HK-2 (cell line): ENCODE results near the gene PIGA.

Experiments used
- DNase-seq: peaks from one replicate; pipeline ENCODE4 v3.0.0-alpha.2; 2018; ENCODE audit not compliant: unreplicated experiment

The PIGA gene, protein sequence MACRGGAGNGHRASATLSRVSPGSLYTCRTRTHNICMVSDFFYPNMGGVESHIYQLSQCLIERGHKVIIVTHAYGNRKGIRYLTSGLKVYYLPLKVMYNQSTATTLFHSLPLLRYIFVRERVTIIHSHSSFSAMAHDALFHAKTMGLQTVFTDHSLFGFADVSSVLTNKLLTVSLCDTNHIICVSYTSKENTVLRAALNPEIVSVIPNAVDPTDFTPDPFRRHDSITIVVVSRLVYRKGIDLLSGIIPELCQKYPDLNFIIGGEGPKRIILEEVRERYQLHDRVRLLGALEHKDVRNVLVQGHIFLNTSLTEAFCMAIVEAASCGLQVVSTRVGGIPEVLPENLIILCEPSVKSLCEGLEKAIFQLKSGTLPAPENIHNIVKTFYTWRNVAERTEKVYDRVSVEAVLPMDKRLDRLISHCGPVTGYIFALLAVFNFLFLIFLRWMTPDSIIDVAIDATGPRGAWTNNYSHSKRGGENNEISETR

DNA sequence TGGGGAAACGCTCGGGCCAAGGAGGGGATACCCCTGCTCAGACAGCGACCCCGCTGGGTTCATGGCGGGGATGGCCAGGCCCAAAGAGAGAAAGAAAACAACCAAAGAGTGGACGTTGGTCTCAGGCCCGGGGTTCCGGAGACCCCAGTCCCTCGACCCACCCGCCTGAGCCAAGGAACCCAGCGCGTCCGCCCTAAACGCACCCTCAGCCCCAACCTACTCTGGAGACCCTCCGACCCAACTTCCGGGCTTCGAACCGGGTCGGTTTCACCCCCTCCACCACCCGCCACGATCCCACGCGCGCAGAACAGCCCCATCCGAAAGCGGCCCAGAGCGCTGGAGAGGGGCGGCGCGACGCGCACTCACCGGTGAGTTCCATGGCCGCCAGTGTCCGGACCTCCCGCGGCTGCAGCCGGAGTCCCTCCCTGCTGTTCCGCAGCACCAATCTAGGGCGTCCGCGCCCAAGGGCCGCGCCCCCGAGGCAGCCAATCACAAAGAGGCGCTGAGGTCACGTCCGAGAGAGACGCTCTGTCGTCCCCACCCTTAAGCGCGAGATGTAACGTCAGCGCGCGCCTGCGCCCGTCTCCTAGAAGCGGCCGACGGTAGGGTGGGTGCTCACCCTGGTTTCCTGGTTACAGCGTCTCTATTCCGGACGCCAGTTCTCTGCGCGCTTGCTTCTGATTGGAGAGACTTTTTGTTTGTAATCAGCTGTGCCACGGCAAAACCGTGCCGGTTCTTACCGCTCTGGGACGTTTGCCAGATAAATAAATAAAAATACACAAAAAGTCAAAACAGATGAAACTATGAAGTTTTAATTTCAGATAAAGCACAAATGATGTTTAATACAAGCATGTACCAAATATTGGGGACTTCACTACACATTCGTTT, at the start of gene PIGA:
TSS of gene PIGA (minus strand) at position 389 of the 888 bp plus-strand sequence. CDS start 3,593 bp downstream, outside the sequence.
- DNase-seq: peak; percentile 95

- no peak for DNase-seq
Observed at GRCh38 chrX:15384304-15384703, 49.0 kb upstream of the PIGA start, which contains the start of gene VEGFD. Gene VEGFD (minus strand): TSS chrX:15384413. CDS start chrX:15383946, 467 bp downstream.

DNA sequence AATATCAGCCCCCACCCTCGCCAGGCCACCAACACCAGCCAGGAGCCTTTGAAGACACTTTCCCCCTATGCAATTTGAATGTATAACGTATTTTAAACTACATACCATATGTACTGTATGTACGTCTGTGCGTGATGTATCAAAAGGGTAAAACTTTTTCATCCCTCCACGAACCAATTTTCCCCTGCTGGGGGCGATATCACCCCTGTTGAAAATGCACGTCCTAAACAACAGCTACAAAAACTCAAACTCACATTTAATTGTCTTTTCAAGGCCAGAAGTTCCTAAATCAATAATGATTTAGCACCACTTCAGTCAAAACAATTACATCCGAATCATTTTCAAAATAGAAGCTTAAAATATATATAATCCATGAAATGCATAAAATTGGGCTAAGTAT, 47.5 kb upstream of the PIGA start:
- no peak for DNase-seq

- DNase-seq: no peak
Observed at GRCh38 chrX:15376956-15377355, 41.6 kb upstream of the PIGA start.

- DNase-seq: no peak
Observed at GRCh38 chrX:15373976-15374375, 38.7 kb upstream of the PIGA start.

GRCh38 chrX:15366506-15367352, 31.4 kb upstream of the PIGA start:
- no peak for DNase-seq

GRCh38 chrX:15359701-15360100, 24.4 kb upstream of the PIGA start:
- no peak for DNase-seq

GRCh38 chrX:15358533-15358932, 23.2 kb upstream of the PIGA start:
- no peak for DNase-seq

- no peak for DNase-seq
Observed at GRCh38 chrX:15356444-15356843, 21.1 kb upstream of the PIGA start.

DNA sequence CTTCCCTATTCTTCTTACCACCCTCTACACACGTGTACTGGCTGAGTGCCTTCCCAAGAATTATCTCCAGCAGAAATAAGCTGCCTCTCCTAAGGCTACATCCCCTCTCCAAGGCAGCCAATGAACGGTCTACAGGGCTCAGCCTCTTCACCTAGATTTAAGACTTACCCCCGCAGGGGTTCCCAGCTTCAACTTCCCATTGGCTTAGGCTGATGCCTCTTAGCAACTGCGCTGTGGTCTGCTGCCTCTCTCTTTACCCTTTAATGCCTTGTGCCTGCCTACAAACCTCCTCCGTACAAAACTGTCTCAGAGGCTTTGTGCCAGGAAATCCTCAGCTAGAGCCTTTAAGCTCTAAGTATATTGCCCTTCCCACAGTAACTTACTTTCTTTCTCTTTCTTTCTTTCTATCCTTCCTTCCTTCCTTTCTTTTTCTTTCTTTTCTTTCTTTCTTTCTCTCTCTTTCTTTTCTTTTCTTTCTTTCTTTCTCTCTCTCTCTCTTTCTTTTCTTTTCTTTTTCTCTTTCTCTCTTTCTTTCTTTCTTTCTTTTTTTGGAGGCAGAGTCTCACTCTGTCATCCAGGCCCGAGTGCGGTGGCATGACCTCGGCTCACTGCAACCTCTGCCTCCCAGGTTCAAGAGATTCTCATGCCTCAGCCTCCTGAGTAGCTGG, 15.1 kb upstream of the PIGA start:
- DNase-seq: no peak

GRCh38 chrX:15349046-15349445, 13.7 kb upstream of the PIGA start:
- DNase-seq: peak; percentile 12

DNA sequence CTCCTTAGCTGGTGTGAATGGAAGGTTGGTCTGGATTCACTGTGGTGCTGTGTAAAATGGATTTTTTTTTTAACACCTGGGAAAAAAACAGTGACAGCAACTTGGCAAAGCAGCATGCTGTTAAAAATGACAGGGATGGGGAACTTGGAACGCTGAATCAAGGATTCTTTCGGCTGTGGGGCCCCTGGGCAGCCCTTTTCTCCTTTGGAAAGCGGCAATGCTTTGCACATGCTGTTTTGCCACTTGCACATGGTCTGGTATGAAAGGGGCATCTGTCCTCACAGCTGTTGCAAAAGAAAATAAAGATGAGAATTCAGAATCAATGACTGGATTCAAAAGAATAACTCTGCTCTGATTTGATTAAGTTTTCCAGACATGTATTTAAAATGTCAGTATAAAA, 10.7 kb upstream of the PIGA start:
- DNase-seq: no peak

DNA sequence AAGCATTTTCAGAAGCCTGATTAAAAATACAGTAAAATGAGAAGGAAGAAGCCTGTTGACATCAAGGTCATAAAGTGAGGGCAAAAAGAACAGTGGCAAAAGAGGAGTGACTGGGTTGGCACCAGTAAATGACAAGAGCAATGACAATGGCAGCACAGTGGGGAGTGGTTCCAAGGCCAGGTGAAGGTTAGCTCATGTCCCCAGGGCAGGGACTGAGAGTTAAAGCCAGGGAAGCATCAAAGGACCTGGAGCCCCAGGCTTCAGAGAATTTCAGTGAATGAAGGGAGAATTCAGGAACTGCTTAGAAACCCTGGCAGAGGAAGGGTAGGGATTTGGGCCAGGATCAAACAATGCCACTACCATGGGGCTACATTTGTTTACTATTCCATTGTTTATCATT, 8.8 kb upstream of the PIGA start:
- no peak for DNase-seq

DNA sequence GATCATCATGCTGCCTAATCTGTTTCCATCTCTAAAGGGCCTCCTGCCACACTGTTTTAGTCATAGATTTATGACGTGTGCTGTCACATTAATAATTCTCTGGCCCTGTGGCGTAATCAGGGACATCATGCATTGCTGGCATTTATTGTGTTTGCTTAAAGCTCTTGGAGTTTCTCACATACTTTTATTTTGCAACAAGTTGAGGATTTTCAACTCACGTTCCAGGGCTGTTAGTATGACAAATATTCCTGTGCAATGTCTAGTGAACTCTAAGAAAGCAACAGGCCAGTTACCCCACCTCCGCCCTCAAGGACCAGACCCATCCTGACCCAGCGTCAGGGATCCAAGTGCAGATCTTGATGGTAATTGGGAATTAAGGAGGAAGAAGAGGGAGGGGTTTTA, 7.8 kb upstream of the PIGA start:
- DNase-seq: no peak

GRCh38 chrX:15340867-15341266, 5.5 kb upstream of the PIGA start:
- no peak for DNase-seq

DNA sequence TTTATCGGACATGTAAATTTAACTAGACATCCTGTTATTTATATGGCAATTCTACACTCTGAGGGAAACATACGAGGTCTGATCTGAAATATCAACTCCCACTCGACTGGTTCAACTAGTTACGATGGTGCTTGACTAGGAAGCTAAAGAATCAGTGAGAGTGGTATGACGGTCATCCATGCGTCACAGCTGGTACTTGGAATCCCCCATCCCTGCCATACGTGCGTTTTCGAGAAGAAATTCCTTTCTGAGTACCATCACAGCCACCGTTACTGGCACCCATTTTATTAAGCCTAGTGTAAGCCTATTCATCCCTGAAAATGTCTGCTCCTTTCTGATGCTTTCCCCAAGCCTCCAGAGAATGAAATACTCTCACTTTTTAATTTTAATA, 695 bp upstream of the PIGA start:
- DNase-seq: peak; percentile 40

DNA sequence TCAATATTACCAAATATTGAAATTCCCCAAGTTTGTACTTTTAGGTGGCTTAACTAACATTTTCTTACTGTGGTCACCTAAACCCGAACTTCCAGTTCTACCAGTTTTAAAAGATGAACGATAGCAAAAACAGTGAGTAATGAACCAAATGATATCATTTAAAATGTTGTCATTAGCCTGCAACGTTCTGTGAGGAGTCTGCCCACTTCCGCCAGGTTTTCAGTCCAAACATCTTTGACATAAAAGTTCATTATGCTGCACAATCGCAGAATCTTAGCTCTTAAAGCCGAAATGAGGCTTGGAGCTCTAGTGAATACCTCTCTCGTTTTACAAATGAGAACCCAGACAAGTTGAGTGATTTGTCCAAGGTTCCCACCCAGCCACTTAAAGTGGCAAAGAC, 762 bp downstream of the PIGA start:
- DNase-seq: no peak

- no peak for DNase-seq
Observed at GRCh38 chrX:15328821-15329220, 6.5 kb downstream of the PIGA start.

GRCh38 chrX:15328131-15328530, 7.2 kb downstream of the PIGA start:
- DNase-seq: no peak

GRCh38 chrX:15322472-15322871, 12.9 kb downstream of the PIGA start:
- no peak for DNase-seq

- no peak for DNase-seq
Observed at GRCh38 chrX:15322072-15322471, 13.3 kb downstream of the PIGA start.
